ENCODE measurements around the gene METTL13.

METTL13 gene

GRCh38 chr1:171786534-171786933 is 5.1 kb downstream of the METTL13 start:
- TF ChIP-seq, protein P1, sequence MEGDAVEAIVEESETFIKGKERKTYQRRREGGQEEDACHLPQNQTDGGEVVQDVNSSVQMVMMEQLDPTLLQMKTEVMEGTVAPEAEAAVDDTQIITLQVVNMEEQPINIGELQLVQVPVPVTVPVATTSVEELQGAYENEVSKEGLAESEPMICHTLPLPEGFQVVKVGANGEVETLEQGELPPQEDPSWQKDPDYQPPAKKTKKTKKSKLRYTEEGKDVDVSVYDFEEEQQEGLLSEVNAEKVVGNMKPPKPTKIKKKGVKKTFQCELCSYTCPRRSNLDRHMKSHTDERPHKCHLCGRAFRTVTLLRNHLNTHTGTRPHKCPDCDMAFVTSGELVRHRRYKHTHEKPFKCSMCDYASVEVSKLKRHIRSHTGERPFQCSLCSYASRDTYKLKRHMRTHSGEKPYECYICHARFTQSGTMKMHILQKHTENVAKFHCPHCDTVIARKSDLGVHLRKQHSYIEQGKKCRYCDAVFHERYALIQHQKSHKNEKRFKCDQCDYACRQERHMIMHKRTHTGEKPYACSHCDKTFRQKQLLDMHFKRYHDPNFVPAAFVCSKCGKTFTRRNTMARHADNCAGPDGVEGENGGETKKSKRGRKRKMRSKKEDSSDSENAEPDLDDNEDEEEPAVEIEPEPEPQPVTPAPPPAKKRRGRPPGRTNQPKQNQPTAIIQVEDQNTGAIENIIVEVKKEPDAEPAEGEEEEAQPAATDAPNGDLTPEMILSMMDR (IDR thresholded peaks at IDR 0.05; ENCODE audit: borderline replicate concordance, insufficient read depth, low read depth, low read length): no peak
- H3K4me3 ChIP-seq (ENCODE audit: low read depth, low read length): no peak overlapping the region

- H3K4me3 ChIP-seq (ENCODE audit: low read depth, low read length): no peak overlapping the region
- TF ChIP-seq, protein P1 (IDR thresholded peaks at IDR 0.05; ENCODE audit: borderline replicate concordance, insufficient read depth, low read depth, low read length): no peak
Observed at GRCh38 chr1:171787686-171788480, 6.4 kb downstream of the METTL13 start.

DNA sequence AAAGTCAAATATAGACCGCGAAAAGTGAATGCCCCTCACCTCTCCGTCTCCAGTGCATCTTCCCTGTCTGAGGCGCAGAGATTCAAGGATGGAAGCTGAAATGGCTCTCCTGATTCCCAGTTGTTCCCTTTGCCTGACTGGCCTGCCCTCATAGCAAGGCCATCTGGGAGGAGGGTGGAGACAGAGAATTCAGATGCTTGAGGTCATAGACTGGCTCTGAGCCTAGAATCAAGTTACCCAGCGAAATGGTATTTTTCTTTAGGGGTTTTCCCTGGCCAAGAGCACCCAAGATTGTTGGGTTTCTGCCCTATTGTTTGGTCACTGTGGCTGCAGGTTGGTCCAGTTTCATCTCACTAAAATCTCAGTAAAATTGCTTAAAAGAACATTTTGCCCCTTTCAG is 7.2 kb downstream of the METTL13 start:
- H3K4me3 ChIP-seq (ENCODE audit: low read depth, low read length): no peak overlapping the region
- TF ChIP-seq, protein P1 (IDR thresholded peaks at IDR 0.05; ENCODE audit: borderline replicate concordance, insufficient read depth, low read depth, low read length): no peak

DNA sequence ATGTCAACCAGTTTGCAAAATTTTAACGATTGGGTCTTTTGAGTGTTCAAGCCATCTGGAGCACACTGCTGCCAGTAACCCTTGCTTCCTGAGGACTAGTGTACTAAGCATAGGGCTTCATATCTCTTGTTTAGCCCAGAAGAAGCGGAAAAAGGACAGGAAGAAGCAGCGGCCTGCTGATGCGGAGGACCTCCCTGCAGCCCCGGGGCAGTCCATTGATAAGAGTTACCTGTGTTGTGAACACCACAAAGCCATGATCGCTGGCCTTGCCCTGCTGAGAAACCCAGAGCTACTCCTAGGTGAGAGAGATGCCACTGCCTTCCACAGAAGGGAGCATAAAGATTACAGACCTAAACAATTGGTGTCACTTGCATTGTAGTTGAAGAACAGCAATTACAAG is 8.9 kb downstream of the METTL13 start:
- TF ChIP-seq, protein P1 (IDR thresholded peaks at IDR 0.05; ENCODE audit: borderline replicate concordance, insufficient read depth, low read depth, low read length): no peak
- no peak overlapping the region for H3K4me3 ChIP-seq (ENCODE audit: low read depth, low read length)

- no peak overlapping the region for H3K4me3 ChIP-seq (ENCODE audit: low read depth, low read length)
Observed at GRCh38 chr1:171792656-171793369, 11.4 kb downstream of the METTL13 start.

GRCh38 chr1:171793636-171794035 is 12.2 kb downstream of the METTL13 start:
- TF ChIP-seq, protein P1 (IDR thresholded peaks at IDR 0.05; ENCODE audit: borderline replicate concordance, insufficient read depth, low read depth, low read length): no peak
- H3K4me3 ChIP-seq (ENCODE audit: low read depth, low read length): no peak overlapping the region

More at GRCh38 chr1:171792656-171793369, 11.4 kb downstream of the METTL13 start:
- TF ChIP-seq, protein P1 (IDR thresholded peaks at IDR 0.05; ENCODE audit: borderline replicate concordance, insufficient read depth, low read depth, low read length): no peak
